Endodermal cell (in vitro differentiated cells): ENCODE data around the gene CCDC69. TPM values are rescaled to one million over a fixed set of nuclear protein-coding genes. Genes with fewer than 3 reads are reported as not detected.
"Not testable (repeated sequence)": the region's sequence is repeated elsewhere in the genome, so short reads cannot be mapped to it uniquely, and the experiment has no call there.

Experiments used
- DNase-seq: peaks from one replicate; pipeline ENCODE4 v3.0.0-alpha.2; 2017
- H3K27ac ChIP-seq: 2 replicates; pipeline ENCODE4 v1.5.1; 2013; ENCODE audit warnings: mild to moderate bottlenecking, low read depth, low read length, moderate library complexity
- H3K27me3 ChIP-seq: 2 replicates; pipeline ENCODE4 v1.6.1; 2013; ENCODE audit warnings: mild to moderate bottlenecking, low read length, moderate library complexity; ENCODE audit not compliant: insufficient read depth, control insufficient read depth, poor library complexity, severe bottlenecking
- H3K36me3 ChIP-seq: 2 replicates; pipeline ENCODE4 v1.7.0; 2013; ENCODE audit warnings: mild to moderate bottlenecking, low read length, moderate library complexity; ENCODE audit not compliant: control insufficient read depth, insufficient read depth
- H3K4me1 ChIP-seq: one replicate; pipeline ENCODE4 v1.7.0; 2013; ENCODE audit warnings: low read length; ENCODE audit not compliant: control insufficient read depth, insufficient read depth
- H3K4me3 ChIP-seq: 2 replicates; pipeline ENCODE4 v1.5.1; 2013; ENCODE audit warnings: mild to moderate bottlenecking, low read length, moderate library complexity
- H3K9ac ChIP-seq: 2 replicates; pipeline ENCODE4 v1.6.1; 2013; ENCODE audit warnings: mild to moderate bottlenecking, low read length, moderate library complexity; ENCODE audit not compliant: poor library complexity, severe bottlenecking; ENCODE audit errors: extremely low read depth
- H3K9me3 ChIP-seq: 2 replicates; pipeline ENCODE4 v1.6.1; 2013; ENCODE audit warnings: mild to moderate bottlenecking, low read length, moderate library complexity; ENCODE audit not compliant: control insufficient read depth
- H3K27ac Mint-ChIP-seq: 2 replicates; pipeline ENCODE4 v1.8.0; 2020; ENCODE audit warnings: mixed read lengths
- H3K27me3 Mint-ChIP-seq: 2 replicates; pipeline ENCODE4 v1.8.0; 2021; ENCODE audit warnings: mild to moderate bottlenecking, mixed read lengths; ENCODE audit not compliant: insufficient read depth
- H3K36me3 Mint-ChIP-seq: 2 replicates; pipeline ENCODE4 v1.8.0; 2020; ENCODE audit warnings: low read depth, mixed read lengths
- H3K4me1 Mint-ChIP-seq: 2 replicates; pipeline ENCODE4 v1.8.0; 2020; ENCODE audit warnings: mixed read lengths
- H3K4me3 Mint-ChIP-seq: 2 replicates; pipeline ENCODE4 v1.8.0; 2020; ENCODE audit warnings: mild to moderate bottlenecking, moderate library complexity, mixed read lengths
- H3K9me3 Mint-ChIP-seq: 2 replicates; pipeline ENCODE4 v1.8.0; 2020; ENCODE audit warnings: mild to moderate bottlenecking, mixed read lengths
- CTCF ChIP-seq: fragments of 200-600 bp; sonication (generic); conservative IDR thresholded peaks from 2 replicates; pipeline ENCODE4 v1.5.0; 2021; ENCODE audit warnings: antibody characterized with exemption, mild to moderate bottlenecking
- WGBS, 2 experiments: methylation state at CpG; one replicate each; pipeline versions ENCODE4 v1.1.5 to v1.1.7; 2013; ENCODE audit warnings: missing lambda C conversion rate in 2 of 2, mixed read lengths in 1 of 2; ENCODE audit not compliant: insufficient coverage in 1 of 2, insufficient read length in 1 of 2; 5-methylcytosine and 5-hydroxymethylcytosine counted together
- total RNA-seq, 2 donors: library from RNA; stranded (reverse); fragmentation: NEBNext Ultra II Directional in 1 of 2; extraction: Animal tissue kit (Norgen Biotek cat#: 25700) in 1 of 2; gene quantifications; 2 replicates in 1 of 2; 3 replicates in 1 of 2; pipeline ENCODE4 v1.2.1, GENCODE V29; 2021

Gene CCDC69
- total RNA-seq, 2 donors from 2014 or later: 4.4 to 6.4 TPM

GRCh38 chr5:151238303-151238741 is 14.4 kb upstream of the CCDC69 start:
- H3K9me3 ChIP-seq: peaks cover 10% of the 10 kb centered on the region
- H3K4me1 ChIP-seq: no peaks in the 10 kb centered on the region
- peaks cover 2% of the 10 kb centered on the region for H3K27me3 Mint-ChIP-seq
- H3K4me3 Mint-ChIP-seq: no peak overlapping the region
- no peak overlapping the region for H3K27ac Mint-ChIP-seq
- no peak overlapping the region for H3K9ac ChIP-seq
- no peak for DNase-seq
- no peaks in the 10 kb centered on the region for H3K36me3 ChIP-seq
- no peaks in the 10 kb centered on the region for H3K36me3 Mint-ChIP-seq
- peaks cover 10% of the 10 kb centered on the region for H3K4me1 Mint-ChIP-seq
- no peak overlapping the region for H3K4me3 ChIP-seq
- WGBS, 2 experiments: 77 to 81% methylated on average over 7 to 14 of the region's 14 CpGs
- peaks cover 13% of the 10 kb centered on the region for H3K9me3 Mint-ChIP-seq
- no peak for TF ChIP-seq CTCF
- H3K27ac ChIP-seq: no peak overlapping the region
- H3K27me3 ChIP-seq: no peaks in the 10 kb centered on the region

- H3K9me3 Mint-ChIP-seq: peaks cover 13% of the 10 kb centered on the region
- no peaks in the 10 kb centered on the region for H3K27me3 ChIP-seq
- no peak overlapping the region for H3K9ac ChIP-seq
- H3K4me3 ChIP-seq: no peak overlapping the region
- no peaks in the 10 kb centered on the region for H3K36me3 Mint-ChIP-seq
- peaks cover 10% of the 10 kb centered on the region for H3K4me1 Mint-ChIP-seq
- peaks cover 2% of the 10 kb centered on the region for H3K27me3 Mint-ChIP-seq
- H3K27ac ChIP-seq: no peak overlapping the region
- TF ChIP-seq CTCF: no peak
- H3K36me3 ChIP-seq: no peaks in the 10 kb centered on the region
- H3K9me3 ChIP-seq: peaks cover 10% of the 10 kb centered on the region
- WGBS, 2 experiments: 95 to 97% methylated on average over 5 to 7 of the region's 7 CpGs
- H3K27ac Mint-ChIP-seq: no peak overlapping the region
- DNase-seq: no peak
- no peaks in the 10 kb centered on the region for H3K4me1 ChIP-seq
- no peak overlapping the region for H3K4me3 Mint-ChIP-seq
These were observed 13.8 kb upstream of the CCDC69 start for GRCh38 chr5:151237685-151238084.

GRCh38 chr5:151236888-151237287 is 13.0 kb upstream of the CCDC69 start:
- TF ChIP-seq CTCF: no peak
- Mint-ChIP-seq H3K27me3 (peaks cover 2% of the 10 kb centered on the region), H3K4me3 (no peak overlapping the region), H3K27ac (no peak overlapping the region), H3K9me3 (peaks cover 13% of the 10 kb centered on the region), H3K4me1 (peaks cover 10% of the 10 kb centered on the region), H3K36me3 (no peaks in the 10 kb centered on the region)
- no peaks in the 10 kb centered on the region for H3K36me3 ChIP-seq
- no peak overlapping the region for H3K9ac ChIP-seq
- H3K27me3 ChIP-seq: no peaks in the 10 kb centered on the region
- H3K4me1 ChIP-seq: no peaks in the 10 kb centered on the region
- WGBS, 2 experiments: 100% methylated on average over 1 of the region's 1 CpG; no CpG with 5 or more reads in 1 of the 2 experiments
- H3K9me3 ChIP-seq: peaks cover 10% of the 10 kb centered on the region
- DNase-seq: no peak
- H3K4me3 ChIP-seq: no peak overlapping the region
- no peak overlapping the region for H3K27ac ChIP-seq

- not testable (repeated sequence) for DNase-seq, H3K27me3 Mint-ChIP-seq, H3K9me3 Mint-ChIP-seq, H3K36me3 ChIP-seq, H3K27me3 ChIP-seq, H3K9me3 ChIP-seq, H3K27ac Mint-ChIP-seq, H3K36me3 Mint-ChIP-seq, H3K4me1 ChIP-seq, H3K4me1 Mint-ChIP-seq, H3K4me3 ChIP-seq, H3K27ac ChIP-seq, H3K9ac ChIP-seq, H3K4me3 Mint-ChIP-seq
- 91 to 95% methylated on average over 3 to 6 of the region's 6 CpGs for WGBS, 2 experiments
These were observed 11.3 kb upstream of the CCDC69 start for GRCh38 chr5:151235239-151235571.
